ENCODE measurements around the gene LAX1.
"Not testable (repeated sequence)": the region's sequence is repeated elsewhere in the genome, so short reads cannot be mapped to it uniquely, and the experiment has no call there.

DNA sequence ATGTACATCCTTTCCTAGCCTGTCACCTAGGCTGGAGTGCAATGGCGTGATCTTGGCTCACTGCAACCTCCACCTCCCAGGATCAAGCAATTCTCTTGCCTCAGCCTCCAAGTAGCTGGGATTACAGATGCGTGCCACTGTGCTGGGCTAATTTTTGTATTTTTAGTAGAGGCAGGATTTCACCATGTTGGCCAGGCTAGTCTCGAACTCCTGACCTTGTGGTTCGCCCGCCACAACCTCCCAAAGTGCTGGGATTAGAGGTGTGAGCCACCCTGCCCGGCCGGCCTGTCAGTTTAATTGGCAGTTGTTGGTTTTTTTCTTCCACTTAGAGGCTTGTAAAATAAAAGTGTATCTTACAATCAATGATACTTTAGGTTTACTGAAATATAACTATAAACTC is 28.6 kb downstream of the LAX1 start:
- TF ChIP-seq POLR2A (IDR thresholded peaks at IDR 0.05), result not testable (repeated sequence)
- TF ChIP-seq, protein P1, sequence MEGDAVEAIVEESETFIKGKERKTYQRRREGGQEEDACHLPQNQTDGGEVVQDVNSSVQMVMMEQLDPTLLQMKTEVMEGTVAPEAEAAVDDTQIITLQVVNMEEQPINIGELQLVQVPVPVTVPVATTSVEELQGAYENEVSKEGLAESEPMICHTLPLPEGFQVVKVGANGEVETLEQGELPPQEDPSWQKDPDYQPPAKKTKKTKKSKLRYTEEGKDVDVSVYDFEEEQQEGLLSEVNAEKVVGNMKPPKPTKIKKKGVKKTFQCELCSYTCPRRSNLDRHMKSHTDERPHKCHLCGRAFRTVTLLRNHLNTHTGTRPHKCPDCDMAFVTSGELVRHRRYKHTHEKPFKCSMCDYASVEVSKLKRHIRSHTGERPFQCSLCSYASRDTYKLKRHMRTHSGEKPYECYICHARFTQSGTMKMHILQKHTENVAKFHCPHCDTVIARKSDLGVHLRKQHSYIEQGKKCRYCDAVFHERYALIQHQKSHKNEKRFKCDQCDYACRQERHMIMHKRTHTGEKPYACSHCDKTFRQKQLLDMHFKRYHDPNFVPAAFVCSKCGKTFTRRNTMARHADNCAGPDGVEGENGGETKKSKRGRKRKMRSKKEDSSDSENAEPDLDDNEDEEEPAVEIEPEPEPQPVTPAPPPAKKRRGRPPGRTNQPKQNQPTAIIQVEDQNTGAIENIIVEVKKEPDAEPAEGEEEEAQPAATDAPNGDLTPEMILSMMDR (IDR thresholded peaks at IDR 0.05), result not testable (repeated sequence)

Data from right lobe of liver (tissue), 4 donors.